CD4-positive, alpha-beta T cell (primary cell): ENCODE data around the gene RFC4. TPM values are rescaled to one million over a fixed set of nuclear protein-coding genes. Genes with fewer than 3 reads are reported as not detected.

Source experiments
- ATAC-seq: fragments of 200-7000 bp; cut with Tn5 transposase; one replicate; pipeline ENCODE4 v1.10.0; 2022; ENCODE audit warnings: mild to moderate bottlenecking; ENCODE audit not compliant: poor library complexity
- CTCF ChIA-PET: fragments of 350-600 bp; sonication (Branson Sonifier 250); formaldehyde crosslinking; loops from one replicate; lab custom pipeline; 2021; ENCODE audit warnings: antibody characterized with exemption, inconsistent platforms; lab: Charles Lee
- POLR2A ChIA-PET: fragments of 350-600 bp; sonication (Branson Sonifier 250); formaldehyde crosslinking; loops from one replicate; lab custom pipeline; 2021; ENCODE audit warnings: antibody characterized with exemption, inconsistent platforms; lab: Charles Lee
- DNase-seq, 14 experiments: peaks; one replicate each; pipeline ENCODE4 v3.0.0-alpha.2; 2013 to 2020; ENCODE audit warnings: mixed read lengths in 2 of 14
- H3K27ac ChIP-seq, 2 donors: one replicate each; pipeline versions ENCODE4 v1.5.1 to v1.7.0; 2013; ENCODE audit warnings: low read length in 2 of 2, low read depth in 1 of 2, mild to moderate bottlenecking in 1 of 2
- H3K27me3 ChIP-seq, 2 experiments: 1 replicate in 1 of 2; 2 replicates in 1 of 2; pipeline versions ENCODE4 v1.6.1 to v1.7.0; 2013; ENCODE audit warnings: low read length in 2 of 2, control low read depth in 1 of 2, mild to moderate bottlenecking in 1 of 2, moderate library complexity in 1 of 2; ENCODE audit not compliant: insufficient read depth in 2 of 2, control insufficient read depth in 1 of 2
- H3K36me3 ChIP-seq: one replicate; pipeline ENCODE4 v1.6.1; 2013; ENCODE audit warnings: low read length, control low read depth; ENCODE audit not compliant: insufficient read depth
- H3K4me1 ChIP-seq: one replicate; pipeline ENCODE4 v1.6.1; 2013; ENCODE audit warnings: low read length, control low read depth; ENCODE audit not compliant: insufficient read depth
- H3K4me3 ChIP-seq: one replicate; pipeline ENCODE4 v1.5.1; 2013; ENCODE audit warnings: mild to moderate bottlenecking, low read length, moderate library complexity
- H3K9me3 ChIP-seq, 2 experiments: 1 replicate in 1 of 2; 2 replicates in 1 of 2; pipeline versions ENCODE4 v1.6.1 to v1.7.0; 2013; ENCODE audit warnings: low read length in 2 of 2, mild to moderate bottlenecking in 2 of 2, control low read depth in 1 of 2, moderate library complexity in 1 of 2; ENCODE audit not compliant: control insufficient read depth in 1 of 2, insufficient read depth in 1 of 2
- H3K27ac Mint-ChIP-seq: one replicate; pipeline ENCODE4 v1.8.0; 2020; ENCODE audit warnings: mixed read lengths
- H3K27me3 Mint-ChIP-seq: one replicate; pipeline ENCODE4 v1.8.0; 2021; ENCODE audit warnings: mixed read lengths
- H3K36me3 Mint-ChIP-seq: one replicate; pipeline ENCODE4 v1.8.0; 2021; ENCODE audit warnings: low read depth, mixed read lengths
- H3K4me1 Mint-ChIP-seq: one replicate; pipeline ENCODE4 v1.8.0; 2021; ENCODE audit warnings: low read depth, mixed read lengths
- H3K4me3 Mint-ChIP-seq: one replicate; pipeline ENCODE4 v1.8.0; 2020; ENCODE audit warnings: mild to moderate bottlenecking, mixed read lengths
- H3K9me3 Mint-ChIP-seq: one replicate; pipeline ENCODE4 v1.8.0; 2020; ENCODE audit warnings: mixed read lengths
- intact Hi-C, 2 experiments: fragments of 100-400 bp; cut with DNase I in 1 of 2; cut with micrococcal nuclease in 1 of 2; formaldehyde crosslinking; loops; one replicate each; pipeline versions ENCODE4 v1.15.1 to v1.9.0; 2023 to 2025; cut with DNase I, micrococcal nuclease
- total RNA-seq, 174 experiments: library from RNA in 2 of 174; stranded (reverse) in 2 of 174; gene quantifications; one replicate each; pipeline ENCODE4 v1.2.3 and lab custom pipeline; 2021 to 2026
- TF ChIP-seq, protein P1 (sequence below): fragments of 200-600 bp; IDR thresholded peaks from one replicate; pipeline ENCODE4 v1.8.0; 2022; ENCODE audit warnings: antibody characterized with exemption, mild to moderate bottlenecking

RFC4 gene
- total RNA-seq, 2 experiments from 2014 or later: 8.6 to 12.6 TPM

DNA sequence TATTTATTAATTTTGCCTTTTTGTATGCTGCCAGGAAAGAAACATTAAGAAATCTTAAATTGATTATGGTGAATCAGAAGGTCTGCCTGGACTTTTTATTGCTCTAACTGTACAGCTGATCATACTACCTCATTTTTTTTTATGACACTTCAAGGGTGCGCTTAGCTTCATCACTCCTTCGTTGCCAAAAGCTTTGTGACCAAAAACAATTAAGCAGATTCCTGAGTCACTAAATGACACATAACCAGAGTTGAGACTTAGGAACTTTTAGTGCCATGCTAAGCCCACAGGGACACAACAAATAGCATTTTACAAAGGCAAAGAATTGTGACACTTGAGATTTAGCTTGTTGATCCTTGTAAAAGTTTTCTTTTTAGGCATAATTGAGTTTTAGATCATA is 41.2 kb upstream of the RFC4 start:
- TF ChIP-seq, protein P1, sequence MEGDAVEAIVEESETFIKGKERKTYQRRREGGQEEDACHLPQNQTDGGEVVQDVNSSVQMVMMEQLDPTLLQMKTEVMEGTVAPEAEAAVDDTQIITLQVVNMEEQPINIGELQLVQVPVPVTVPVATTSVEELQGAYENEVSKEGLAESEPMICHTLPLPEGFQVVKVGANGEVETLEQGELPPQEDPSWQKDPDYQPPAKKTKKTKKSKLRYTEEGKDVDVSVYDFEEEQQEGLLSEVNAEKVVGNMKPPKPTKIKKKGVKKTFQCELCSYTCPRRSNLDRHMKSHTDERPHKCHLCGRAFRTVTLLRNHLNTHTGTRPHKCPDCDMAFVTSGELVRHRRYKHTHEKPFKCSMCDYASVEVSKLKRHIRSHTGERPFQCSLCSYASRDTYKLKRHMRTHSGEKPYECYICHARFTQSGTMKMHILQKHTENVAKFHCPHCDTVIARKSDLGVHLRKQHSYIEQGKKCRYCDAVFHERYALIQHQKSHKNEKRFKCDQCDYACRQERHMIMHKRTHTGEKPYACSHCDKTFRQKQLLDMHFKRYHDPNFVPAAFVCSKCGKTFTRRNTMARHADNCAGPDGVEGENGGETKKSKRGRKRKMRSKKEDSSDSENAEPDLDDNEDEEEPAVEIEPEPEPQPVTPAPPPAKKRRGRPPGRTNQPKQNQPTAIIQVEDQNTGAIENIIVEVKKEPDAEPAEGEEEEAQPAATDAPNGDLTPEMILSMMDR: no peak
- H3K27me3 Mint-ChIP-seq: peaks cover 5% of the 10 kb centered on the region
- DNase-seq (no peak), ATAC-seq (no peak)
- no peak overlapping the region for H3K4me3 ChIP-seq
- peaks cover 12% of the 10 kb centered on the region for H3K4me1 Mint-ChIP-seq
- POLR2A ChIA-PET: no interaction called here
- no peak overlapping the region for H3K4me3 Mint-ChIP-seq
- no peaks in the 10 kb centered on the region for H3K36me3 ChIP-seq
- CTCF ChIA-PET: interaction anchor here (0.9 to 1.3 kb wide), 2 partner anchors 84 to 318 kb away, joined by 3 to 4 read pairs; no protein-coding TSS in a partner anchor
- H3K36me3 Mint-ChIP-seq: no peaks in the 10 kb centered on the region
- peaks cover 0 to 4% of the 10 kb centered on the region in 2 experiments for H3K27me3 ChIP-seq
- no peak overlapping the region for H3K27ac ChIP-seq
- H3K9me3 ChIP-seq: no peaks in the 10 kb centered on the region
- peaks cover 3% of the 10 kb centered on the region for H3K4me1 ChIP-seq
- H3K27ac Mint-ChIP-seq: no peak overlapping the region
- intact Hi-C loops: loop anchor here in 1 of 2 experiments (10.0 kb wide), 1 partner anchor 827 kb away; the partner anchor contains the start of gene SST
- H3K9me3 Mint-ChIP-seq: no peaks in the 10 kb centered on the region

DNA sequence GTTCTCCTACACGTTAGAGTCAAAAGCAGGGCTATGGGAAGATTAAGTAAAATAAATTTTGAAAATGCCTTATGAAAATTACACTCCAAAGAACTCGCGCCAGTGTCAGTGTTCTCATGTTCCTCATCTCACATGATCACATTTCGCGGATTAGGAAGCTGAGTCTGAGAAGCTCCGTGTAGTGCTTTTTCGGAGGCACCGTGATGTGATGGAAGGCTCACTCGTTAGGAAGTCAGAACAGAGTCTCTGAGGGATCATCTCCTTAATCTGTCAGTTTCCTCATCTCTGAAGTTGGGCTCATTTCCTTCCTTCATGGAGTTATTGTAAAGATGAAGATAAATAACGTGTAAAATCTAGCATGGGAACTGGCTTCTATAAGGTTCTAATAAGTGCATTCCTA is 39.5 kb upstream of the RFC4 start:
- TF ChIP-seq, protein P1: no peak
- no peaks in the 10 kb centered on the region for H3K9me3 Mint-ChIP-seq
- no peaks in the 10 kb centered on the region for H3K36me3 ChIP-seq
- H3K4me3 Mint-ChIP-seq: no peak overlapping the region
- peaks cover 5% of the 10 kb centered on the region for H3K27me3 Mint-ChIP-seq
- intact Hi-C loops: loop anchor here in 1 of 2 experiments (10.0 kb wide), 1 partner anchor 829 kb away; the partner anchor contains the start of gene SST
- H3K4me1 Mint-ChIP-seq: peaks cover 6% of the 10 kb centered on the region
- no peak overlapping the region for H3K27ac Mint-ChIP-seq
- ChIA-PET POLR2A (interaction anchor here (0.5 kb wide), 1 partner anchor 204 kb away, joined by 3 read pairs; no protein-coding TSS in a partner anchor), CTCF (interaction anchor here (1.2 kb wide), 1 partner anchor 319 kb away, joined by 3 read pairs; no protein-coding TSS in a partner anchor)
- H3K4me1 ChIP-seq: no peaks in the 10 kb centered on the region
- peaks cover 0 to 4% of the 10 kb centered on the region in 2 experiments for H3K27me3 ChIP-seq
- DNase-seq: no peak
- no peaks in the 10 kb centered on the region for H3K9me3 ChIP-seq
- no peak overlapping the region for H3K4me3 ChIP-seq
- H3K36me3 Mint-ChIP-seq: no peaks in the 10 kb centered on the region
- ATAC-seq: no peak
- no peak overlapping the region for H3K27ac ChIP-seq

DNA sequence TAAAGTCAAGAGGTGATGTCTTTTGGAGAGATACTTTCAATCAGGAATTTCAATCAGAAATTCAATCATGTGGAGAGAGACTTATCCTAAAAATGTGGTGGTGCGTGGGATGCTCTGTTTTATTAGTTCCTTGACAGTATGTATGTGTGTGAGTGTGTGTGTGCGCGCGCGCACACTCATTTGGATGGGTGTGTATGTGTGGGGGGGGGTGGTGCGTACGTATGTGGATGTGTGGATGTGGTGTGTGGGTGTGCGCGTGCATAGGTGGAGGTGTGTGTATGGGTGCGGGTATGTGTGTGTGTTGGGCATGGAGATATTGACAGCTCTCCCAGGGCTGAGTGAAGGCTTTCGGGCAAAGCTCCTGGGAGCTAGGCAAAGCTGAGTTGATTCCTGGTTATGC is 38.6 kb upstream of the RFC4 start:
- H3K4me3 Mint-ChIP-seq: no peak overlapping the region
- no peaks in the 10 kb centered on the region for H3K9me3 Mint-ChIP-seq
- ChIA-PET POLR2A (interaction anchor here (0.5 to 1.1 kb wide), 2 partner anchors 87 to 205 kb away, joined by 3 read pairs; no protein-coding TSS in a partner anchor), CTCF (no interaction called here)
- H3K27me3 Mint-ChIP-seq: peaks cover 5% of the 10 kb centered on the region
- Histone ChIP-seq H3K4me3 (no peak overlapping the region), H3K36me3 (no peaks in the 10 kb centered on the region), H3K4me1 (no peaks in the 10 kb centered on the region), H3K27ac (no peak overlapping the region), H3K9me3 (no peaks in the 10 kb centered on the region), H3K27me3 (peaks cover 0 to 4% of the 10 kb centered on the region in 2 experiments)
- H3K4me1 Mint-ChIP-seq: peaks cover 6% of the 10 kb centered on the region
- H3K36me3 Mint-ChIP-seq: no peaks in the 10 kb centered on the region
- TF ChIP-seq, protein P1: no peak
- H3K27ac Mint-ChIP-seq: no peak overlapping the region
- DNase-seq (no peak), ATAC-seq (no peak)
- intact Hi-C loops: loop anchor here in 1 of 2 experiments (10.0 kb wide), 1 partner anchor 830 kb away; the partner anchor contains the start of gene SST
